Endothelial cell of umbilical vein (primary cell): ENCODE measurements around the gene LAMA5. TPM values are rescaled to one million over a fixed set of nuclear protein-coding genes. Genes with fewer than 3 reads are reported as not detected.

ENCODE experiments used
- BruUV-seq: library from RNA; stranded (reverse); fragments of 400-500 nt; replicated peaks from 2 replicates; lab custom pipeline; 2021; lab: Mats Ljungman, UMichigan
- CTCF ChIA-PET: fragments of 300-600, 350-600 bp; sonication (Branson Sonifier 250); formaldehyde crosslinking; loops from one replicate; lab custom pipeline; 2021; ENCODE audit warnings: antibody characterized with exemption, inconsistent platforms; lab: Charles Lee
- POLR2A ChIA-PET: fragments of 300-600, 350-600 bp; sonication (Branson Sonifier 250); formaldehyde crosslinking; loops from one replicate; lab custom pipeline; 2021; ENCODE audit warnings: antibody characterized with exemption, inconsistent platforms; lab: Charles Lee
- DNase-seq: peaks from one replicate; pipeline ENCODE4 v3.0.0-alpha.2; 2011; ENCODE audit warnings: low read depth, low spot score
- FAIRE-seq: peaks from 2 replicates; lab custom pipeline; 2011; peaks lifted over from hg19 to GRCh38; lab: Jason Lieb, UNC
- H2AFZ ChIP-seq: 2 replicates; pipeline ENCODE4 v1.6.0; 2012; ENCODE audit warnings: low read depth, low read length, control low read depth, inconsistent platforms
- H3K27ac ChIP-seq: 2 replicates; pipeline ENCODE4 v1.5.1; 2011; ENCODE audit warnings: low read depth, mild to moderate bottlenecking, control low read depth, low read length, moderate library complexity; ENCODE audit not compliant: insufficient read depth
- H3K27me3 ChIP-seq, 2 experiments: 2 replicates each; pipeline versions ENCODE4 v1.6.0 to v1.6.1; 2011; ENCODE audit warnings: low read length in 2 of 2, mixed read lengths in 1 of 2; ENCODE audit not compliant: control insufficient read depth in 2 of 2, insufficient read depth in 2 of 2
- H3K36me3 ChIP-seq, 2 experiments: 2 replicates in 1 of 2; 3 replicates in 1 of 2; pipeline ENCODE4 v1.5.1; 2011; ENCODE audit warnings: low read length in 2 of 2, mild to moderate bottlenecking in 1 of 2, moderate library complexity in 1 of 2; ENCODE audit not compliant: control insufficient read depth in 2 of 2, insufficient read depth in 2 of 2; ENCODE audit errors: extremely low read depth in 1 of 2
- H3K4me1 ChIP-seq: 3 replicates; pipeline ENCODE4 v1.5.1; 2011; ENCODE audit warnings: mild to moderate bottlenecking, low read length; ENCODE audit not compliant: control insufficient read depth, insufficient read depth; ENCODE audit errors: extremely low read depth
- H3K4me2 ChIP-seq: 2 replicates; pipeline ENCODE4 v1.6.1; 2011; ENCODE audit warnings: low read length, control low read depth, mixed read lengths; ENCODE audit not compliant: insufficient read depth
- H3K4me3 ChIP-seq, 3 experiments: fragments of 200-600 bp in 1 of 3; sonication (generic), shearing (Covaris generic) in 1 of 3; replicated peaks in 1 of 3; 2 replicates each; pipeline ENCODE4 v1.5.1; 2011 to 2016; ENCODE audit warnings: control low read depth in 3 of 3, low read length in 3 of 3, mild to moderate bottlenecking in 2 of 3, inconsistent platforms in 1 of 3, low read depth in 1 of 3, moderate library complexity in 1 of 3; ENCODE audit not compliant: insufficient read depth in 1 of 3
- H3K79me2 ChIP-seq: 2 replicates; pipeline ENCODE4 v1.6.0; 2012; ENCODE audit warnings: low read length, inconsistent platforms; ENCODE audit not compliant: control insufficient read depth, insufficient read depth
- H3K9ac ChIP-seq: replicated peaks from 2 replicates; pipeline ENCODE3; 2011; ENCODE audit warnings: low read length, control low read depth; ENCODE audit not compliant: insufficient read depth; ENCODE audit errors: extremely low read depth
- H3K9me1 ChIP-seq: replicated peaks from 3 replicates; pipeline ENCODE4 v1.6.0; 2011; ENCODE audit warnings: mild to moderate bottlenecking, low read length; ENCODE audit not compliant: control insufficient read depth, insufficient read depth; ENCODE audit errors: extremely low read depth
- H3K9me3 ChIP-seq: replicated peaks from 2 replicates; pipeline ENCODE4 v1.5.1; 2012; ENCODE audit warnings: low read length, inconsistent platforms; ENCODE audit not compliant: control insufficient read depth, insufficient read depth
- H4K20me1 ChIP-seq: replicated peaks from 2 replicates; pipeline ENCODE3; 2011; ENCODE audit warnings: mild to moderate bottlenecking, low read length; ENCODE audit not compliant: control insufficient read depth, insufficient read depth; ENCODE audit errors: extremely low read depth
- EZH2 ChIP-seq: IDR thresholded peaks from 2 replicates; pipeline ENCODE4 v1.6.1; 2012; ENCODE audit warnings: borderline replicate concordance, low read depth, mild to moderate bottlenecking, moderate library complexity, low read length, inconsistent platforms; ENCODE audit not compliant: severe bottlenecking
- FOS ChIP-seq: IDR thresholded peaks from 2 replicates; pipeline ENCODE4 v1.6.1; 2011; ENCODE audit warnings: mild to moderate bottlenecking, low read length, moderate library complexity, borderline replicate concordance; ENCODE audit not compliant: insufficient read depth
- GATA2 ChIP-seq: IDR thresholded peaks from 2 replicates; pipeline ENCODE4 v1.7.0; 2011; ENCODE audit warnings: low read depth, mild to moderate bottlenecking, moderate library complexity, mixed read lengths, low read length; ENCODE audit not compliant: insufficient read length, insufficient read depth
- JUN ChIP-seq: IDR thresholded peaks from 2 replicates; pipeline ENCODE4 v1.6.1; 2011; ENCODE audit warnings: borderline replicate concordance, low read depth; ENCODE audit not compliant: insufficient read length, insufficient read depth
- MYC ChIP-seq: IDR thresholded peaks from one replicate; pipeline ENCODE4 v1.6.1; 2011; ENCODE audit warnings: mild to moderate bottlenecking, low read depth, low read length
- POLR2A ChIP-seq: IDR thresholded peaks from 2 replicates; pipeline ENCODE4 v1.6.1; 2012; ENCODE audit warnings: low read depth, mild to moderate bottlenecking, control low read depth, low read length
- POLR2AphosphoS5 ChIP-seq: IDR thresholded peaks from 2 replicates; pipeline ENCODE4 v1.6.1; 2012; ENCODE audit warnings: low read depth, mild to moderate bottlenecking, control low read depth, low read length, moderate library complexity; ENCODE audit not compliant: insufficient read depth
- dilution Hi-C: fragments of 300-500 bp; cut with MboI; formaldehyde crosslinking; loops from one replicate; pipeline ENCODE4 v1.15.0; 2019; ENCODE audit warnings: low sequenced_read_pairs; ENCODE audit not compliant: extremely low pct_ligation_motif_present
- intact Hi-C: fragments of 100-400 bp; cut with micrococcal nuclease; formaldehyde crosslinking; loops from one replicate; pipeline ENCODE4 v1.10.0; 2022
- polyA plus RNA-seq, 4 experiments: library from polyadenylated mRNA; depleted of rRNA in 3 of 4; stranded (reverse) in 3 of 4; unstranded in 1 of 4; fragments of >200 nt; gene quantifications; 2 replicates each; pipeline versions ENCODE4 v1.2.1 to v1.2.3, GENCODE V29; 2011 to 2012; ENCODE audit warnings: missing spikeins in 1 of 4
- total RNA-seq: library from RNA; stranded (reverse); gene quantifications from 2 replicates; pipeline ENCODE4 v1.2.3, GENCODE V29; 2021
- TF ChIP-seq, protein P1 (sequence below): IDR thresholded peaks from 2 replicates; pipeline ENCODE4 v1.6.1; 2011; ENCODE audit not compliant: insufficient read depth, insufficient read length
- TF ChIP-seq, protein P2 (sequence below), 2 donors: IDR thresholded peaks; 1 replicate in 1 of 2; 2 replicates in 1 of 2; pipeline ENCODE4 v1.5.1; 2011; ENCODE audit warnings: low read length in 2 of 2, mild to moderate bottlenecking in 2 of 2, moderate library complexity in 2 of 2, control low read depth in 1 of 2, inconsistent platforms in 1 of 2, low read depth in 1 of 2; ENCODE audit not compliant: insufficient read depth in 1 of 2; ENCODE audit errors: extremely low read depth in 1 of 2

Gene LAMA5
- total and polyA plus RNA-seq, 2 donors (not counting 3 experiments of a cell fraction or from before 2014, with no cell fraction given) = 24.0 to 145 TPM

DNA sequence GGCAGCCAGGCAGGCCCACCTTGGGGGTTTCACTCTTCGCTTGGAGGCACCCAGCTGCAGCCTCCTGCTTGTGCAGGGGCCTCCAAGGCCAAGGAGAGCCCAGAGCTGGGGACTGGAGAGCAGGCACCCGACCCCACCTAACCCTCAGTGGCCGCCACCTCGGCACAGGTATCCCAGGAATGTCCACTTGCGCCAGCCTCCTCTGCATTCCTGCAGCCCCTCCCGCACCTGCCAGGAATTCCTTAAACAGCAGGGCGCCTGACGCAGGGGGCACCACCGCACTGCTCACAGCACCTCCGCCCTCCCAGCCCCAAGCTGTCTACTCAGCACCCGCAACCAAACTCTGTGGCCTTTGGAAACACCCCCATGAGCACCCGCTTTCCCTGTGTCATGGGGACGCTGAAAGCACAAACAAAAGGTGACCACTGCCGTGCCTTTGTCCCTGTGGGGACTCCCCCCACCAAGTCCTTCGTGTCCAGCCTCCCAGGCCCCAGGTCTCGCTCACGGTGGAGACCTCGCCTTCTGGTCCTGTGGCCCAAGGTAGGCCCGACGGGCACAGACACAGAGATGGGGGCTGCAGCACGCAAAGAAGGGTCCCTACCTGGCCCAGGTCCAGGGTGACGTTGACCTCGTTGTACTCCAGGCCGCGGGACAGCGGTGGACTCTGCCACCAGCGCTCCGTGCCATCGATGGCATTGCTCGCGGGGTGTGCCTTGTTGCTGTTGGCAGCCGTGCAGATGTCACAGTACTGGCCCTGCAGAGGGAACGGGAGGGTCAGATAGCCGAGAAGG, 5.1 kb downstream of the LAMA5 start:
- no TSS peak for BruUV-seq
- DNase-seq (no peak), FAIRE-seq (no peak)
- ChIA-PET POLR2A (no interaction called here), CTCF (interaction anchor here (1.2 to 9.9 kb wide), 2 partner anchors 17 to 20 kb away, joined by 5 to 179 read pairs; no protein-coding TSS in a partner anchor)
- Histone ChIP-seq H2AFZ (no peak overlapping the region), H3K36me3 (no peaks in the 10 kb centered on the region), H3K4me1 (peaks cover 64% of the 10 kb centered on the region), H3K27me3 (no peaks in the 10 kb centered on the region), H3K9me1 (no peaks in the 10 kb centered on the region), H3K79me2 (peaks cover 69% of the 10 kb centered on the region), H3K9me3 (no peaks in the 10 kb centered on the region), H3K27ac (no peak overlapping the region), H3K4me3 (no peak overlapping the region), H3K4me2 (no peak overlapping the region), H3K9ac (no peak overlapping the region), H4K20me1 (no peaks in the 10 kb centered on the region)
- intact Hi-C loops = no loop called here
- TF ChIP-seq, protein P1, sequence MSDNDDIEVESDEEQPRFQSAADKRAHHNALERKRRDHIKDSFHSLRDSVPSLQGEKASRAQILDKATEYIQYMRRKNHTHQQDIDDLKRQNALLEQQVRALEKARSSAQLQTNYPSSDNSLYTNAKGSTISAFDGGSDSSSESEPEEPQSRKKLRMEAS = no peak
- TF ChIP-seq FOS (no peak), POLR2AphosphoS5 (no peak), GATA2 (no peak), JUN (no peak), POLR2A (no peak), EZH2 (no peak), MYC (no peak)
- TF ChIP-seq, protein P2, sequence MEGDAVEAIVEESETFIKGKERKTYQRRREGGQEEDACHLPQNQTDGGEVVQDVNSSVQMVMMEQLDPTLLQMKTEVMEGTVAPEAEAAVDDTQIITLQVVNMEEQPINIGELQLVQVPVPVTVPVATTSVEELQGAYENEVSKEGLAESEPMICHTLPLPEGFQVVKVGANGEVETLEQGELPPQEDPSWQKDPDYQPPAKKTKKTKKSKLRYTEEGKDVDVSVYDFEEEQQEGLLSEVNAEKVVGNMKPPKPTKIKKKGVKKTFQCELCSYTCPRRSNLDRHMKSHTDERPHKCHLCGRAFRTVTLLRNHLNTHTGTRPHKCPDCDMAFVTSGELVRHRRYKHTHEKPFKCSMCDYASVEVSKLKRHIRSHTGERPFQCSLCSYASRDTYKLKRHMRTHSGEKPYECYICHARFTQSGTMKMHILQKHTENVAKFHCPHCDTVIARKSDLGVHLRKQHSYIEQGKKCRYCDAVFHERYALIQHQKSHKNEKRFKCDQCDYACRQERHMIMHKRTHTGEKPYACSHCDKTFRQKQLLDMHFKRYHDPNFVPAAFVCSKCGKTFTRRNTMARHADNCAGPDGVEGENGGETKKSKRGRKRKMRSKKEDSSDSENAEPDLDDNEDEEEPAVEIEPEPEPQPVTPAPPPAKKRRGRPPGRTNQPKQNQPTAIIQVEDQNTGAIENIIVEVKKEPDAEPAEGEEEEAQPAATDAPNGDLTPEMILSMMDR (IDR thresholded peaks at IDR 0.05; ENCODE audit: extremely low read depth in 1 of 2, insufficient read depth in 1 of 2, low read depth in 1 of 2, low read length in 2 of 2) = no peak
- dilution Hi-C loops = no loop called here
